ENCODE results near the gene AIG1. TPM values are rescaled to one million over a fixed set of nuclear protein-coding genes. Genes with fewer than 3 reads are reported as not detected.
"Not testable (repeated sequence)": the region's sequence is repeated elsewhere in the genome, so short reads cannot be mapped to it uniquely, and the experiment has no call there.

The AIG1 gene
- total RNA-seq, 1 donor from 2014 or later, result 14.3 TPM

- DNase-seq, result no peak
- Mint-ChIP-seq H3K27ac (ENCODE audit: unreplicated experiment) (no peak overlapping the region), H3K27me3 (ENCODE audit: unreplicated experiment) (no peaks in the 10 kb centered on the region), H3K36me3 (ENCODE audit: unreplicated experiment) (no peaks in the 10 kb centered on the region), H3K4me3 (ENCODE audit: unreplicated experiment) (no peak overlapping the region), H3K9me3 (ENCODE audit: unreplicated experiment) (no peaks in the 10 kb centered on the region), H3K4me1 (ENCODE audit: low read depth, unreplicated experiment) (no peaks in the 10 kb centered on the region)
- TF ChIP-seq CTCF (IDR thresholded peaks at IDR 0.05; ENCODE audit: partially characterized antibody, unreplicated experiment), result no peak
These were observed 105.6 kb downstream of the AIG1 start for GRCh38 chr6:143166247-143166695.

- Mint-ChIP-seq H3K4me3 (ENCODE audit: unreplicated experiment) (no peak overlapping the region), H3K36me3 (ENCODE audit: unreplicated experiment) (no peaks in the 10 kb centered on the region), H3K27me3 (ENCODE audit: unreplicated experiment) (no peaks in the 10 kb centered on the region), H3K9me3 (ENCODE audit: unreplicated experiment) (no peaks in the 10 kb centered on the region), H3K4me1 (ENCODE audit: low read depth, unreplicated experiment) (no peaks in the 10 kb centered on the region), H3K27ac (ENCODE audit: unreplicated experiment) (no peak overlapping the region)
- DNase-seq, result no peak
- TF ChIP-seq CTCF (IDR thresholded peaks at IDR 0.05; ENCODE audit: partially characterized antibody, unreplicated experiment), result no peak
These were observed 106.5 kb downstream of the AIG1 start for GRCh38 chr6:143167224-143167623.

- not testable (repeated sequence) for H3K4me1 Mint-ChIP-seq (ENCODE audit: low read depth, unreplicated experiment); H3K9me3 Mint-ChIP-seq (ENCODE audit: unreplicated experiment); H3K36me3 Mint-ChIP-seq (ENCODE audit: unreplicated experiment); H3K4me3 Mint-ChIP-seq (ENCODE audit: unreplicated experiment); DNase-seq; H3K27me3 Mint-ChIP-seq (ENCODE audit: unreplicated experiment); H3K27ac Mint-ChIP-seq (ENCODE audit: unreplicated experiment)
These were observed 107.7 kb downstream of the AIG1 start for GRCh38 chr6:143168396-143168816.

- H3K27me3 Mint-ChIP-seq (ENCODE audit: unreplicated experiment), result no peaks in the 10 kb centered on the region
- no peaks in the 10 kb centered on the region for H3K9me3 Mint-ChIP-seq (ENCODE audit: unreplicated experiment)
- H3K4me1 Mint-ChIP-seq (ENCODE audit: low read depth, unreplicated experiment), result no peaks in the 10 kb centered on the region
- no peak for DNase-seq
- no peak overlapping the region for H3K27ac Mint-ChIP-seq (ENCODE audit: unreplicated experiment)
- H3K4me3 Mint-ChIP-seq (ENCODE audit: unreplicated experiment), result no peak overlapping the region
- no peak for TF ChIP-seq CTCF (IDR thresholded peaks at IDR 0.05; ENCODE audit: partially characterized antibody, unreplicated experiment)
- no peaks in the 10 kb centered on the region for H3K36me3 Mint-ChIP-seq (ENCODE audit: unreplicated experiment)
These were observed 108.8 kb downstream of the AIG1 start for GRCh38 chr6:143169440-143169839.

DNA sequence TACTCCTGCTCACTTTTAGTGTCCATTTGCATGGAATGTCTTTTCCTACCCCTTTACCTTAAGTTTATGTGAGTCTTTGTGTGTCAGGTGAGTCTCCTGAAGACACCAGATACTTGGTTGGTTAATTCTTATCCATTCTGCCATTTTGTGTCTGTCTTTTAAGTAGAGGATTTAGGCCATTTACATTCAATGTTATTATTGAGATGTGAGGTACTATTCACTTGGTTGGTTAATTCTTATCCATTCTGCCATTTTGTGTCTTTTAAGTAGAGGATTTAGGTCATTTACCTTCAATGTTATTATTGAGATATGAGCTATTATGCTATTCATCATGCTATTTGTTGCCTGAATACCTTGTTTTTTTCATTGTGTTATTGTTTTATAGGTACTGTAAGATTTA, 113.8 kb downstream of the AIG1 start:
- Mint-ChIP-seq H3K9me3 (ENCODE audit: unreplicated experiment) (no peaks in the 10 kb centered on the region), H3K27ac (ENCODE audit: unreplicated experiment) (no peak overlapping the region), H3K4me1 (ENCODE audit: low read depth, unreplicated experiment) (no peaks in the 10 kb centered on the region), H3K36me3 (ENCODE audit: unreplicated experiment) (peaks cover 7% of the 10 kb centered on the region), H3K4me3 (ENCODE audit: unreplicated experiment) (no peak overlapping the region), H3K27me3 (ENCODE audit: unreplicated experiment) (no peaks in the 10 kb centered on the region)
- DNase-seq, result no peak
- TF ChIP-seq CTCF (IDR thresholded peaks at IDR 0.05; ENCODE audit: partially characterized antibody, unreplicated experiment), result no peak

DNA sequence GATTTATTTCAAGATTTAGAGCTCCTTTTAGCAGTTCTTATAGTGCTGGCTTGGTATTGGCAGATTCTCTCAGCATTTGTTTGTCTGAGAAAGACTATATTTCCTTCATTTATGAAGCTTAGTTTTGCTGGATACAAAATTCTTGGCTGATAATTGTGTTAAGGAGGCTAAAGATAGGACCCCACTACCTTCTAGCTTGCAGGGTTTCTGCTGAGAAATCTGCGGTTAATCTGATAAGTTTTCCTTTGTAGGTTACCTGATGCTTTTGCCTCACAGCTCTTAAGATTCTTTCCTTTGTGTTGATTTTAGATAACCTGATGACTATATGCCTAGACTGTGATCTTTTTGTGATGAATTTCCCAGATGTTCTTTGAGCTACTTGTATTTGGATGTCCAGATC, 114.3 kb downstream of the AIG1 start:
- Mint-ChIP-seq H3K36me3 (ENCODE audit: unreplicated experiment) (peaks cover 7% of the 10 kb centered on the region), H3K27ac (ENCODE audit: unreplicated experiment) (no peak overlapping the region), H3K9me3 (ENCODE audit: unreplicated experiment) (no peaks in the 10 kb centered on the region), H3K4me1 (ENCODE audit: low read depth, unreplicated experiment) (no peaks in the 10 kb centered on the region), H3K4me3 (ENCODE audit: unreplicated experiment) (no peak overlapping the region), H3K27me3 (ENCODE audit: unreplicated experiment) (no peaks in the 10 kb centered on the region)
- TF ChIP-seq CTCF (IDR thresholded peaks at IDR 0.05; ENCODE audit: partially characterized antibody, unreplicated experiment), result no peak
- no peak for DNase-seq
